DND-41 (cell line): ENCODE data around the gene CACNA2D4.

Experiments used
- EZH2 ChIP-seq: IDR thresholded peaks from 3 replicates; pipeline ENCODE4 v1.6.1; 2012; ENCODE audit warnings: borderline replicate concordance, low read depth, mild to moderate bottlenecking, moderate library complexity, low read length, inconsistent platforms; ENCODE audit not compliant: severe bottlenecking
- TF ChIP-seq, protein P1 (sequence below): IDR thresholded peaks from 2 replicates; pipeline ENCODE4 v1.5.1; 2012; ENCODE audit warnings: borderline replicate concordance, low read length, moderate library complexity, mild to moderate bottlenecking; ENCODE audit not compliant: poor library complexity, severe bottlenecking; ENCODE audit errors: extremely low read depth

DNA sequence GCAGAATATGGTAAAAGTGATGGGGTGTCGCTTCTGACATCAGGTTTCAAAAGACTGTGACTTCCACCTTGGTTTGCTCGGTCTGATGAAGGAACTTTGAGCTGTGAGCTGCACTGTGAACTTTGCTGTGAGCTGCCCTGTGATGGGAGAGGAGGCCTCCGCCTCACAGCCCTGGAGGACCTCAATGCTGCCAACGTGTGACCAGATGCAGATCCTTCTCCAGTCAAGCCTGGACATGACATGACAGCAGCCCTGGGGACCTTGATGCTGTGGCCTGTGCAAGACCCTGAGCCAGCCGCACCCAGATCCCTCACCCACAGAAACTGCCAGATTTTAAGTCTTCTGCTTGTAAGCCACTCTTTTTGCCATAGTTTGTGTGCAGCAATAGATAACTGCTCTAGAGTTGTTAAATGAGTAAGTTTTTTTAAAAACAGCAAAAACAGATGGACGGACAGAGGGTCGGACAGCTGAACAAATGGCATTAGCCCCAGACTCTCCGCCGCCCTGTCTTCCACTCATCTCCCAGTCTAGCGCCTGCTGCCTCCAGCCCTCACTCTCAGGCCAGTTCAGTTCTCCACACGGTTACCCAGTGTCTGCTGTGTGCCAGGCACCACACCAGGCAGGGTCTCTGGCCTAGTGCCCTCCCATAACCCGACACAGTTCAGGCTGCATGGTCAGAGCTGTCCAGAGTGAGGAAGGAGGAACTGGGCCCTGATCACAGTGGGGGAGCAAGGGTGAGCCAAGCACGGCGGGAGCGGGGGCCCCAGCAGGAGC is 111.2 kb downstream of the CACNA2D4 start:
- TF ChIP-seq, protein P1, sequence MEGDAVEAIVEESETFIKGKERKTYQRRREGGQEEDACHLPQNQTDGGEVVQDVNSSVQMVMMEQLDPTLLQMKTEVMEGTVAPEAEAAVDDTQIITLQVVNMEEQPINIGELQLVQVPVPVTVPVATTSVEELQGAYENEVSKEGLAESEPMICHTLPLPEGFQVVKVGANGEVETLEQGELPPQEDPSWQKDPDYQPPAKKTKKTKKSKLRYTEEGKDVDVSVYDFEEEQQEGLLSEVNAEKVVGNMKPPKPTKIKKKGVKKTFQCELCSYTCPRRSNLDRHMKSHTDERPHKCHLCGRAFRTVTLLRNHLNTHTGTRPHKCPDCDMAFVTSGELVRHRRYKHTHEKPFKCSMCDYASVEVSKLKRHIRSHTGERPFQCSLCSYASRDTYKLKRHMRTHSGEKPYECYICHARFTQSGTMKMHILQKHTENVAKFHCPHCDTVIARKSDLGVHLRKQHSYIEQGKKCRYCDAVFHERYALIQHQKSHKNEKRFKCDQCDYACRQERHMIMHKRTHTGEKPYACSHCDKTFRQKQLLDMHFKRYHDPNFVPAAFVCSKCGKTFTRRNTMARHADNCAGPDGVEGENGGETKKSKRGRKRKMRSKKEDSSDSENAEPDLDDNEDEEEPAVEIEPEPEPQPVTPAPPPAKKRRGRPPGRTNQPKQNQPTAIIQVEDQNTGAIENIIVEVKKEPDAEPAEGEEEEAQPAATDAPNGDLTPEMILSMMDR = no peak
- TF ChIP-seq EZH2 = no peak
